Pancreas (tissue), 10 donors: ENCODE measurements around the gene KIFC3. TPM values are rescaled to one million over a fixed set of nuclear protein-coding genes. Genes with fewer than 3 reads are reported as not detected.

Experiments
- ATAC-seq, 4 donors: fragments of 200-7000 bp; cut with Tn5 transposase; one replicate each; pipeline versions ENCODE4 v1.8.0 to v1.9.1; 2020; ENCODE audit warnings: mild to moderate bottlenecking in 4 of 4, moderate library complexity in 4 of 4
- DNase-seq, 6 donors: peaks; one replicate each; pipeline ENCODE4 v3.0.0-alpha.2; 2020
- FAIRE-seq: peaks from 2 replicates; lab custom pipeline; 2012; peaks lifted over from hg19 to GRCh38; lab: Jason Lieb, UNC
- H3K27ac ChIP-seq, 4 donors: fragments of 200-600 bp; sonication (generic); 1 replicate in 3 of 4; 2 replicates in 1 of 4; pipeline versions ENCODE4 v1.5.0 to v1.8.0; 2020
- H3K27me3 ChIP-seq, 4 donors: fragments of 200-600 bp; one replicate each; pipeline ENCODE4 v1.8.0; 2021
- H3K36me3 ChIP-seq, 3 donors: fragments of 200-600 bp; sonication (generic) in 1 of 3; one replicate each; pipeline versions ENCODE4 v1.5.0 to v1.8.0; 2020 to 2021
- H3K4me1 ChIP-seq, 3 donors: fragments of 200-600 bp; one replicate each; pipeline ENCODE4 v1.8.0; 2021
- H3K4me3 ChIP-seq, 4 donors: fragments of 200-600 bp; sonication (generic) in 2 of 4; one replicate each; pipeline versions ENCODE4 v1.5.0 to v1.8.0; 2020 to 2021
- H3K9me3 ChIP-seq, 4 donors: fragments of 200-600 bp; one replicate each; pipeline ENCODE4 v1.8.0; 2021
- CTCF ChIP-seq, 4 donors: fragments of 200-600 bp; sonication (generic) in 3 of 4; IDR thresholded peaks; one replicate each; pipeline versions ENCODE4 v1.5.0 to v1.8.0; 2021; ENCODE audit warnings: antibody characterized with exemption in 4 of 4
- WGBS, 2 donors: extraction: QIAGEN DNeasy Blood & Tissue Kit; methylation state at CpG; one replicate each; pipeline ENCODE4 v1.1.7; 2013; 5-methylcytosine and 5-hydroxymethylcytosine counted together
- intact Hi-C, 3 donors: fragments of 100-400 bp; cut with DNase I; formaldehyde crosslinking; loops; one replicate each; pipeline versions ENCODE4 v1.11.1 to v1.14.2; 2022
- polyA plus RNA-seq, 2 donors: library from polyadenylated mRNA; stranded (reverse); fragments of 200-250 nt; gene quantifications; one replicate each; pipeline ENCODE4 v1.2.3, GENCODE V29; 2013
- total RNA-seq, 6 donors: library from RNA; stranded (reverse); fragmentation: NEBNext Ultra II Directional in 4 of 6; extraction: Animal tissue kit (Norgen Biotek cat#: 25700) in 4 of 6; gene quantifications; one replicate each; pipeline versions ENCODE4 v1.2.1 to v1.2.4, GENCODE V29; 2021 to 2023
- donor health status: healthy with polysubstance abuse.
- donor health status: DM: no; HTN: no; CAD: no; lungs with moderate emphysema.
- donor health status: DM: no; HTN: no; CAD: no.
- donor health status: control.
- donor health status: control.
- donor health status: Bipolar disorder and iron deficiency.
- donor health status: DM: yes; HTN: yes; CAD: no.
- donor health status: DM: no; HTN: no; CAD: no.
- donor health status: DM: no; HTN: no; CAD: no.
- donor health status: DM: yes; HTN: yes; CAD: no.

KIFC3 gene
- total and polyA plus RNA-seq, 8 donors: 33.8 to 284 (median 61.1) TPM

- H3K9me3 ChIP-seq: no peaks in the 10 kb centered on the region
- DNase-seq: peak in 3 of 6 donors; percentile 25 to 69 (median 50)
- WGBS, 2 donors: 40% methylated on average over 11 of the region's 11 CpGs
- H3K4me1 ChIP-seq: peaks cover 17 to 26% (median 17%) of the 10 kb centered on the region in 3 donors
- FAIRE-seq: no peak
- H3K4me3 ChIP-seq: no peak overlapping the region
- peak; percentile 52 to 61 (median 55) for ATAC-seq
- H3K27me3 ChIP-seq: no peaks in the 10 kb centered on the region
- intact Hi-C loops: no loop called here
- peaks cover 2 to 30% (median 13%) of the 10 kb centered on the region in 3 donors for H3K36me3 ChIP-seq
- peak overlapping the region in 3 of 4 donors; percentile 15 to 42 (median 32) for H3K27ac ChIP-seq
- TF ChIP-seq CTCF (IDR thresholded peaks at IDR 0.05): no peak
These were observed 29.3 kb downstream of the KIFC3 start for GRCh38 chr16:57773019-57773418.

GRCh38 chr16:57771141-57771785 lies 31.0 kb downstream of the KIFC3 start:
- WGBS, 2 donors: 78 to 90% methylated on average over 26 of the region's 26 CpGs
- intact Hi-C loops: no loop called here
- H3K9me3 ChIP-seq: no peaks in the 10 kb centered on the region
- DNase-seq (peak in 1 of 6 donors; percentile 68), ATAC-seq (no peak), FAIRE-seq (no peak)
- H3K27me3 ChIP-seq: no peaks in the 10 kb centered on the region
- H3K4me1 ChIP-seq: peaks cover 17 to 26% (median 17%) of the 10 kb centered on the region in 3 donors
- H3K36me3 ChIP-seq: peaks cover 2 to 39% (median 27%) of the 10 kb centered on the region in 3 donors
- no peak for TF ChIP-seq CTCF (IDR thresholded peaks at IDR 0.05)
- no peak overlapping the region for H3K27ac ChIP-seq
- no peak overlapping the region for H3K4me3 ChIP-seq

- peaks cover 2 to 39% (median 29%) of the 10 kb centered on the region in 3 donors for H3K36me3 ChIP-seq
- DNase-seq (peak in 1 of 6 donors; percentile 54), ATAC-seq (no peak), FAIRE-seq (no peak)
- H3K4me1 ChIP-seq: peaks cover 17 to 26% (median 17%) of the 10 kb centered on the region in 3 donors
- intact Hi-C loops: no loop called here
- TF ChIP-seq CTCF (IDR thresholded peaks at IDR 0.05): no peak
- no peaks in the 10 kb centered on the region for H3K9me3 ChIP-seq
- H3K27me3 ChIP-seq: no peaks in the 10 kb centered on the region
- H3K27ac ChIP-seq: no peak overlapping the region
- no peak overlapping the region for H3K4me3 ChIP-seq
- 88 to 92% methylated on average over 15 of the region's 15 CpGs for WGBS, 2 donors
These were observed 31.9 kb downstream of the KIFC3 start for GRCh38 chr16:57770361-57770760.

GRCh38 chr16:57769541-57770145 lies 32.6 kb downstream of the KIFC3 start:
- FAIRE-seq (no peak), DNase-seq (peak in 1 of 6 donors; percentile 58), ATAC-seq (no peak)
- H3K36me3 ChIP-seq: peaks cover 2 to 39% (median 29%) of the 10 kb centered on the region in 3 donors
- no peak overlapping the region for H3K27ac ChIP-seq
- 81 to 84% methylated on average over 22 of the region's 22 CpGs for WGBS, 2 donors
- H3K9me3 ChIP-seq: no peaks in the 10 kb centered on the region
- no peak overlapping the region for H3K4me3 ChIP-seq
- peaks cover 17 to 20% (median 17%) of the 10 kb centered on the region in 3 donors for H3K4me1 ChIP-seq
- H3K27me3 ChIP-seq: no peaks in the 10 kb centered on the region
- no peak for TF ChIP-seq CTCF (IDR thresholded peaks at IDR 0.05)
- intact Hi-C loops: no loop called here
